Measurements from ENCODE around the gene SORCS2.

GRCh38 chr4:7301126-7301785 is 108.9 kb downstream of the SORCS2 start:
- TF ChIP-seq YY1 (tag by site-specific recombination; IDR thresholded peaks at IDR 0.05) (no peak), INSM2 (tag by site-specific recombination; IDR thresholded peaks at IDR 0.05) (no peak), CTCF (tag by site-specific recombination; IDR thresholded peaks at IDR 0.05) (no peak)

Data from HEK293 (cell line).